Tibial nerve (tissue), 3 donors: Measurements from ENCODE around the gene TAS2R46.

Source experiments
- POLR2A ChIP-seq, 2 donors: fragments of 450-650 bp; IDR thresholded peaks; one replicate each; pipeline ENCODE4 v1.6.1; 2017; ENCODE audit warnings: antibody characterized with exemption in 2 of 2, mild to moderate bottlenecking in 2 of 2, moderate library complexity in 2 of 2
- TF ChIP-seq, protein P1 (sequence below), 5 experiments: fragments of 200-600 bp in 3 of 5; fragments of 450-650 bp in 2 of 5; sonication (generic) in 3 of 5; IDR thresholded peaks; one replicate each; pipeline ENCODE4 v1.5.1; 2016 to 2019; ENCODE audit warnings: antibody characterized with exemption in 5 of 5, mild to moderate bottlenecking in 3 of 5, moderate library complexity in 2 of 5

DNA sequence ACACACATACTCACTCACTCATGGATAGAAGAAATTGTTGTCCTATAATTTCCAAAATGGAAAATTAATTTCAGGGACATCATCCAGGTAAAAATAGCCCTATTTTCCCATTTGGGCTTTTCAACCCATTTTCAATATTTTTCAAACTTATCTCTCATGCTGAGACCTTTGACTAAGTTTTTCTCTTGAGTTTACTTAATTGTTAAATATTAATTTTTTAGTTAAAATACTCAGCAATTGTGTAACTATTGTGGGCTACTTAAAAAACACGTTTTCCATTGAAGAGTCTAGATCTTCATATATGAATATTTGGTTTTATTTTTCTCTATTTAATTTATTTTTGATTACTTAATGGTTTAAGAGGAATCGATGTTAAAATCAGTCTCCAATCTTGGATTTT lies 44.2 kb upstream of the TAS2R46 start:
- TF ChIP-seq, protein P1, sequence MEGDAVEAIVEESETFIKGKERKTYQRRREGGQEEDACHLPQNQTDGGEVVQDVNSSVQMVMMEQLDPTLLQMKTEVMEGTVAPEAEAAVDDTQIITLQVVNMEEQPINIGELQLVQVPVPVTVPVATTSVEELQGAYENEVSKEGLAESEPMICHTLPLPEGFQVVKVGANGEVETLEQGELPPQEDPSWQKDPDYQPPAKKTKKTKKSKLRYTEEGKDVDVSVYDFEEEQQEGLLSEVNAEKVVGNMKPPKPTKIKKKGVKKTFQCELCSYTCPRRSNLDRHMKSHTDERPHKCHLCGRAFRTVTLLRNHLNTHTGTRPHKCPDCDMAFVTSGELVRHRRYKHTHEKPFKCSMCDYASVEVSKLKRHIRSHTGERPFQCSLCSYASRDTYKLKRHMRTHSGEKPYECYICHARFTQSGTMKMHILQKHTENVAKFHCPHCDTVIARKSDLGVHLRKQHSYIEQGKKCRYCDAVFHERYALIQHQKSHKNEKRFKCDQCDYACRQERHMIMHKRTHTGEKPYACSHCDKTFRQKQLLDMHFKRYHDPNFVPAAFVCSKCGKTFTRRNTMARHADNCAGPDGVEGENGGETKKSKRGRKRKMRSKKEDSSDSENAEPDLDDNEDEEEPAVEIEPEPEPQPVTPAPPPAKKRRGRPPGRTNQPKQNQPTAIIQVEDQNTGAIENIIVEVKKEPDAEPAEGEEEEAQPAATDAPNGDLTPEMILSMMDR (IDR thresholded peaks at IDR 0.05), result no peak
- no peak for TF ChIP-seq POLR2A (IDR thresholded peaks at IDR 0.05)
